Mucosa of descending colon (tissue), 3 donors: ENCODE results near the gene DAGLB. TPM values are rescaled to one million over a fixed set of nuclear protein-coding genes. Genes with fewer than 3 reads are reported as not detected.
"Not testable (repeated sequence)": the region's sequence is repeated elsewhere in the genome, so short reads cannot be mapped to it uniquely, and the experiment has no call there.

ENCODE experiments used
- ATAC-seq: fragments of 200-7000 bp; cut with Tn5 transposase; one replicate; pipeline ENCODE4 v1.9.1; 2020; ENCODE audit warnings: mild to moderate bottlenecking, moderate library complexity
- DNase-seq, 3 donors: peaks; one replicate each; pipeline ENCODE4 v3.0.0-alpha.2; 2020
- H3K36me3 ChIP-seq: fragments of 200-600 bp; one replicate; pipeline ENCODE4 v1.8.0; 2021; ENCODE audit warnings: low read depth, mild to moderate bottlenecking
- H3K4me1 ChIP-seq: fragments of 200-600 bp; one replicate; pipeline ENCODE4 v1.8.0; 2021; ENCODE audit warnings: low read depth, mild to moderate bottlenecking
- H3K4me3 ChIP-seq: fragments of 200-600 bp; one replicate; pipeline ENCODE4 v1.8.0; 2021; ENCODE audit warnings: mild to moderate bottlenecking
- H3K9me3 ChIP-seq: fragments of 200-600 bp; one replicate; pipeline ENCODE4 v1.8.0; 2021; ENCODE audit warnings: mild to moderate bottlenecking
- CTCF ChIP-seq: fragments of 200-600 bp; IDR thresholded peaks from one replicate; pipeline ENCODE4 v1.8.0; 2022; ENCODE audit warnings: antibody characterized with exemption, mild to moderate bottlenecking
- intact Hi-C, 2 donors: fragments of 100-400 bp; cut with DNase I in 1 of 2; cut with micrococcal nuclease in 1 of 2; formaldehyde crosslinking; loops; one replicate each; pipeline versions ENCODE4 v1.11.0 to v1.11.1; 2022; cut with DNase I, micrococcal nuclease
- total RNA-seq, 3 donors: library from RNA; stranded (reverse); fragmentation: NEBNext Ultra II Directional in 2 of 3; extraction: Animal tissue kit (Norgen Biotek cat#: 25700) in 2 of 3; gene quantifications; one replicate each; pipeline versions ENCODE4 v1.2.1 to v1.2.4, GENCODE V29; 2021 to 2023
- donor health status: DM: no; HTN: no; CAD: no; lungs with moderate emphysema.
- donor health status: DM: no; HTN: no; CAD: no.
- donor health status: DM: no; HTN: yes; CAD: no.

The DAGLB gene
- total RNA-seq, 3 donors from 2014 or later = 18.4 to 25.4 (median 20.3) TPM

- intact Hi-C loops = no loop called here
- no peaks in the 10 kb centered on the region for H3K4me1 ChIP-seq
- H3K36me3 ChIP-seq = peaks cover 15% of the 10 kb centered on the region
- no peak for TF ChIP-seq CTCF
- no peak overlapping the region for H3K4me3 ChIP-seq
- ATAC-seq (peak; percentile 63), DNase-seq (no peak)
- no peaks in the 10 kb centered on the region for H3K9me3 ChIP-seq
These were observed 13.3 kb upstream of the DAGLB start for GRCh38 chr7:6460990-6461584.

- Histone ChIP-seq H3K4me1 (no peaks in the 10 kb centered on the region), H3K36me3 (peaks cover 8% of the 10 kb centered on the region), H3K9me3 (no peaks in the 10 kb centered on the region), H3K4me3 (no peak overlapping the region)
- intact Hi-C loops = no loop called here
- DNase-seq = no peak
- peak; percentile 53 for ATAC-seq
- no peak for TF ChIP-seq CTCF
These were observed 12.5 kb upstream of the DAGLB start for GRCh38 chr7:6460303-6460702.

DNA sequence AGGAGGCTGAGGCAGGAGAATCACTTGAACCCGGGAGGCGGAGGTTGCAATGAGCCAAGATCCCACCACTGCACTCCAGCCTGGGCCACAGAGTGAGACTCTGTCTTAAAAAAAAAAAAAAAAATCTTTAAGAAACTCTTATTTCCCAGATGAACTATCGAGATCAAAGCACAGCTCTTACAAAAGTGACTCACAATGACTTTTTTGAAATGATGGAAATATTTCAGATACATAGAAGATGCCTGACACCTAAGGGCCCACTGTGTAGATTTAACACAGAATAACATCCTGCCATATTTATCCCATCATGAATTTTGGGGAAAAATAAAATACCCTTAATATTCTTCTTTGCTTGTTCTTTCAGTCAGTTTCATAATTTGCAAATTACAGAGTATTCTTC is 10.9 kb upstream of the DAGLB start:
- H3K36me3 ChIP-seq, H3K9me3 ChIP-seq, DNase-seq, ATAC-seq, intact Hi-C loops, H3K4me3 ChIP-seq, H3K4me1 ChIP-seq: not testable (repeated sequence)

DNA sequence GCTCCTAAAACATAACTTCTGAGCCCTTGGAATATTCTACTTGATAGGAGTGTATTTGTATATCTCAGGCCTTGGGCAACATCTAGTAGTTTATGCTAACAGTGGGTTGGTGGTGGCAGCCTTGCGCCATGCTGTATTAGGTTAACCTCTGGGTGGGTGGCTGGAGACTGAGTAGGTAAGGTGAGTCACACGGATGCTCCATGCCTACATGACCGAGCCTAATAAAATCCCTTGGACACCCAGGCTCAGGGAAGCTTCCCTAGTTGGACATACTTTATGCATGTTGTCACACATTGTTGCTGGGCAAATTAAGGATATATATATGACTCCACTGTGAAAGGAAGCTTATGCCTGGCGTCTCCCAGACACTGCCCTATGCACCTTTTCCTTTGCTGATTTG is 6.0 kb upstream of the DAGLB start:
- Histone ChIP-seq H3K4me1 (no peaks in the 10 kb centered on the region), H3K36me3 (no peaks in the 10 kb centered on the region), H3K4me3 (no peak overlapping the region), H3K9me3 (no peaks in the 10 kb centered on the region)
- peak; percentile 11 for ATAC-seq
- TF ChIP-seq CTCF = no peak
- no peak for DNase-seq
- intact Hi-C loops = no loop called here

DNA sequence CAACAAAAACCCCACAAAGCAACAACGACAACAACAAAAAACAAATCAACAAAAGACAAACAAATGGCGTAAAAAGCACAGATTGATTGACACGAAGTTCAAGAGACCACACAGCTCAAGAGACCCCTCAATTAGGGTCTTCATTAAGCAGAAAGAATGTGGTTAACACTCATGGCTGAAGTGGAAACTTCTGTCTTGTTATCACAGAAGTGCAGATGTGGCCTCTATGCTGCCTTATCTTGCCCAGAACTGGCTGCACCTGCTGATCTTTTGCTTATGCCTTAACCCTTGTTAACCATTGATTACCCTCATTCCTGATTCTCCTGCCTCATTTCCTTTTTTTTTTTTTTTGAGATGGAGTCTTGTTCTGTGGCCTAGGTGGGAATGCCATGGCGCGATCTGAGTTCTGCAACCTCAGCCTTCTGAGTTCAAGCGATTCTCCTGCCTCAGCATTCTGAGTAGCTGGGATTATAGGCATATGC is 3.5 kb upstream of the DAGLB start:
- intact Hi-C loops = no loop called here
- ATAC-seq (no peak), DNase-seq (no peak)
- Histone ChIP-seq H3K4me1 (peaks cover 5% of the 10 kb centered on the region), H3K9me3 (no peaks in the 10 kb centered on the region), H3K4me3 (no peak overlapping the region), H3K36me3 (no peaks in the 10 kb centered on the region)
- no peak for TF ChIP-seq CTCF

- ATAC-seq, H3K9me3 ChIP-seq, H3K36me3 ChIP-seq, intact Hi-C loops, H3K4me1 ChIP-seq, DNase-seq, H3K4me3 ChIP-seq: not testable (repeated sequence)
These were observed 2.8 kb upstream of the DAGLB start for GRCh38 chr7:6450591-6450990.

DNA sequence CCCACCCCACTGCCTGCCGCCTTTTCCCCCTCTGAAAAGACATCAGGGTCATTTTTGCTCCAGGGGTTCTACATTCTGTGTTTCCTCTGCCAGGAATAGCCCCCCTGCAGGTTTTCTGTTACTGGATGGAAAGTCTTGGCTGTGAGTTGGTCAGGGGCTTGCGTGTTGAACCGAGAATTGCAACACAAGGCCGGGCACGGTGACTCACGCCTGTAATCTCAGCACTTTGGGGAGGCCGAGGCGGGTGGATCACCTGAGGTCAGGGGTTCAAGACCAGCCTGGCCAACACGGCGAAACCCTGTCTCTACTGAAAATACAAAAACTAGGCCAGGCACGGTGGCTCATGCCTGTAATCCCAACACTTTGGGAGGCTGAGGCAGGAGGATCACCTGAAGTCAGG is 2.1 kb upstream of the DAGLB start:
- DNase-seq, H3K4me1 ChIP-seq, H3K9me3 ChIP-seq, ATAC-seq, intact Hi-C loops, H3K36me3 ChIP-seq, H3K4me3 ChIP-seq: not testable (repeated sequence)
